Measurements from ENCODE around the gene LDB2.

The LDB2 gene

GRCh38 chr4:16857425-16857824 lies 41.0 kb downstream of the LDB2 start:
- Histone ChIP-seq H3K9me2 (replicated peaks; ENCODE audit: control insufficient read depth, low read length) (no peaks in the 10 kb centered on the region), H3F3A (ENCODE audit: control insufficient read depth, insufficient read depth) (no peaks in the 10 kb centered on the region), H3K79me2 (ENCODE audit: control insufficient read depth, low read length) (no peaks in the 10 kb centered on the region), H4K20me1 (ENCODE audit: control insufficient read depth, insufficient read depth, low read depth, low read length) (no peaks in the 10 kb centered on the region), H3K36me3 (ENCODE audit: control insufficient read depth, low read length) (no peaks in the 10 kb centered on the region), H3K27ac (ENCODE audit: low read depth, low read length) (no peak overlapping the region), H3K4me3 (ENCODE audit: low read length) (no peak overlapping the region), H3K27me3 (ENCODE audit: control insufficient read depth, low read length) (no peaks in the 10 kb centered on the region), H3K4me2 (ENCODE audit: low read length) (no peak overlapping the region), H3K4me1 (ENCODE audit: control insufficient read depth, low read length) (no peaks in the 10 kb centered on the region), H3K9me3 (ENCODE audit: control insufficient read depth, insufficient read depth, low read length) (no peaks in the 10 kb centered on the region)
- TF ChIP-seq EZH2phosphoT487 (IDR thresholded peaks at IDR 0.05; ENCODE audit: borderline replicate concordance, low read length): no peak
- TF ChIP-seq CTCF (IDR thresholded peaks at IDR 0.05; ENCODE audit: low read depth, low read length, poor library complexity, severe bottlenecking): no peak

GRCh38 chr4:16853640-16854039 lies 44.8 kb downstream of the LDB2 start:
- no peak overlapping the region for H3K4me2 ChIP-seq (ENCODE audit: low read length)
- no peak overlapping the region for H3K27ac ChIP-seq (ENCODE audit: low read depth, low read length)
- no peaks in the 10 kb centered on the region for H3K27me3 ChIP-seq (ENCODE audit: control insufficient read depth, low read length)
- no peaks in the 10 kb centered on the region for H3K9me3 ChIP-seq (ENCODE audit: control insufficient read depth, insufficient read depth, low read length)
- H3K4me3 ChIP-seq (ENCODE audit: low read length): no peak overlapping the region
- no peak for TF ChIP-seq EZH2phosphoT487 (IDR thresholded peaks at IDR 0.05; ENCODE audit: borderline replicate concordance, low read length)
- no peak for TF ChIP-seq CTCF (IDR thresholded peaks at IDR 0.05; ENCODE audit: low read depth, low read length, poor library complexity, severe bottlenecking)
- H3K4me1 ChIP-seq (ENCODE audit: control insufficient read depth, low read length): no peaks in the 10 kb centered on the region
- no peaks in the 10 kb centered on the region for H3F3A ChIP-seq (ENCODE audit: control insufficient read depth, insufficient read depth)
- no peaks in the 10 kb centered on the region for H3K9me2 ChIP-seq (replicated peaks; ENCODE audit: control insufficient read depth, low read length)
- no peaks in the 10 kb centered on the region for H3K36me3 ChIP-seq (ENCODE audit: control insufficient read depth, low read length)
- no peaks in the 10 kb centered on the region for H4K20me1 ChIP-seq (ENCODE audit: control insufficient read depth, insufficient read depth, low read depth, low read length)
- no peaks in the 10 kb centered on the region for H3K79me2 ChIP-seq (ENCODE audit: control insufficient read depth, low read length)

GRCh38 chr4:16852644-16853043 lies 45.8 kb downstream of the LDB2 start:
- Histone ChIP-seq H3K4me2 (ENCODE audit: low read length) (no peak overlapping the region), H3K9me2 (replicated peaks; ENCODE audit: control insufficient read depth, low read length) (no peaks in the 10 kb centered on the region), H3K27me3 (ENCODE audit: control insufficient read depth, low read length) (no peaks in the 10 kb centered on the region), H3K4me3 (ENCODE audit: low read length) (no peak overlapping the region), H3K4me1 (ENCODE audit: control insufficient read depth, low read length) (no peaks in the 10 kb centered on the region), H3K27ac (ENCODE audit: low read depth, low read length) (no peak overlapping the region), H3F3A (ENCODE audit: control insufficient read depth, insufficient read depth) (no peaks in the 10 kb centered on the region), H3K79me2 (ENCODE audit: control insufficient read depth, low read length) (no peaks in the 10 kb centered on the region), H3K9me3 (ENCODE audit: control insufficient read depth, insufficient read depth, low read length) (no peaks in the 10 kb centered on the region), H4K20me1 (ENCODE audit: control insufficient read depth, insufficient read depth, low read depth, low read length) (no peaks in the 10 kb centered on the region), H3K36me3 (ENCODE audit: control insufficient read depth, low read length) (no peaks in the 10 kb centered on the region)
- TF ChIP-seq EZH2phosphoT487 (IDR thresholded peaks at IDR 0.05; ENCODE audit: borderline replicate concordance, low read length) (no peak), CTCF (IDR thresholded peaks at IDR 0.05; ENCODE audit: low read depth, low read length, poor library complexity, severe bottlenecking) (no peak)

GRCh38 chr4:16852228-16852627 lies 46.2 kb downstream of the LDB2 start:
- H3K9me2 ChIP-seq (replicated peaks; ENCODE audit: control insufficient read depth, low read length): no peaks in the 10 kb centered on the region
- no peaks in the 10 kb centered on the region for H3K27me3 ChIP-seq (ENCODE audit: control insufficient read depth, low read length)
- no peaks in the 10 kb centered on the region for H3F3A ChIP-seq (ENCODE audit: control insufficient read depth, insufficient read depth)
- no peak overlapping the region for H3K4me2 ChIP-seq (ENCODE audit: low read length)
- no peaks in the 10 kb centered on the region for H3K36me3 ChIP-seq (ENCODE audit: control insufficient read depth, low read length)
- no peak overlapping the region for H3K27ac ChIP-seq (ENCODE audit: low read depth, low read length)
- no peaks in the 10 kb centered on the region for H3K4me1 ChIP-seq (ENCODE audit: control insufficient read depth, low read length)
- no peaks in the 10 kb centered on the region for H3K79me2 ChIP-seq (ENCODE audit: control insufficient read depth, low read length)
- TF ChIP-seq EZH2phosphoT487 (IDR thresholded peaks at IDR 0.05; ENCODE audit: borderline replicate concordance, low read length) (no peak), CTCF (IDR thresholded peaks at IDR 0.05; ENCODE audit: low read depth, low read length, poor library complexity, severe bottlenecking) (no peak)
- H4K20me1 ChIP-seq (ENCODE audit: control insufficient read depth, insufficient read depth, low read depth, low read length): no peaks in the 10 kb centered on the region
- H3K4me3 ChIP-seq (ENCODE audit: low read length): no peak overlapping the region
- H3K9me3 ChIP-seq (ENCODE audit: control insufficient read depth, insufficient read depth, low read length): no peaks in the 10 kb centered on the region
